Bronchial epithelial cell (primary cell): ENCODE measurements around the gene PDE6A. TPM values are rescaled to one million over a fixed set of nuclear protein-coding genes. Genes with fewer than 3 reads are reported as not detected.
A peak's percentile ranks its signal among the peaks of the same experiment; 100 is the strongest.
"Not testable (repeated sequence)": the region's sequence is repeated elsewhere in the genome, so short reads cannot be mapped to it uniquely, and the experiment has no call there.

Source experiments
- DNase-seq: peaks from one replicate; pipeline ENCODE4 v3.0.0-alpha.2; 2010; ENCODE audit warnings: low read depth
- FAIRE-seq: peaks from 2 replicates; lab custom pipeline; 2011; peaks lifted over from hg19 to GRCh38; lab: Jason Lieb, UNC
- H3K27me3 ChIP-seq: 2 replicates; pipeline ENCODE4 v1.5.1; 2011; ENCODE audit warnings: low read length; ENCODE audit not compliant: control insufficient read depth, insufficient read depth
- H3K36me3 ChIP-seq: 2 replicates; pipeline ENCODE4 v1.5.1; 2011; ENCODE audit warnings: low read length; ENCODE audit not compliant: control insufficient read depth, insufficient read depth
- H3K4me3 ChIP-seq: 2 replicates; pipeline ENCODE4 v1.5.1; 2011; ENCODE audit warnings: mild to moderate bottlenecking, low read depth, low read length, control low read depth
- total RNA-seq: library from RNA; depleted of rRNA; stranded (reverse); fragments of >200 nt; gene quantifications from 2 replicates; pipeline ENCODE4 v1.2.1, GENCODE V29; 2014
- TF ChIP-seq, protein P1 (sequence below): IDR thresholded peaks from 2 replicates; pipeline ENCODE4 v1.5.1; 2011; ENCODE audit warnings: mild to moderate bottlenecking, moderate library complexity, low read length, control low read depth, inconsistent platforms; ENCODE audit not compliant: insufficient read depth, severe bottlenecking

The PDE6A gene
- total RNA-seq, 1 donor from 2014 or later, result not detected

GRCh38 chr5:149869411-149869821, 75.2 kb downstream of the PDE6A start:
- Histone ChIP-seq H3K27me3 (no peaks in the 10 kb centered on the region), H3K4me3 (no peak overlapping the region), H3K36me3 (no peaks in the 10 kb centered on the region)
- TF ChIP-seq, protein P1, sequence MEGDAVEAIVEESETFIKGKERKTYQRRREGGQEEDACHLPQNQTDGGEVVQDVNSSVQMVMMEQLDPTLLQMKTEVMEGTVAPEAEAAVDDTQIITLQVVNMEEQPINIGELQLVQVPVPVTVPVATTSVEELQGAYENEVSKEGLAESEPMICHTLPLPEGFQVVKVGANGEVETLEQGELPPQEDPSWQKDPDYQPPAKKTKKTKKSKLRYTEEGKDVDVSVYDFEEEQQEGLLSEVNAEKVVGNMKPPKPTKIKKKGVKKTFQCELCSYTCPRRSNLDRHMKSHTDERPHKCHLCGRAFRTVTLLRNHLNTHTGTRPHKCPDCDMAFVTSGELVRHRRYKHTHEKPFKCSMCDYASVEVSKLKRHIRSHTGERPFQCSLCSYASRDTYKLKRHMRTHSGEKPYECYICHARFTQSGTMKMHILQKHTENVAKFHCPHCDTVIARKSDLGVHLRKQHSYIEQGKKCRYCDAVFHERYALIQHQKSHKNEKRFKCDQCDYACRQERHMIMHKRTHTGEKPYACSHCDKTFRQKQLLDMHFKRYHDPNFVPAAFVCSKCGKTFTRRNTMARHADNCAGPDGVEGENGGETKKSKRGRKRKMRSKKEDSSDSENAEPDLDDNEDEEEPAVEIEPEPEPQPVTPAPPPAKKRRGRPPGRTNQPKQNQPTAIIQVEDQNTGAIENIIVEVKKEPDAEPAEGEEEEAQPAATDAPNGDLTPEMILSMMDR, result no peak
- DNase-seq (no peak), FAIRE-seq (no peak)

GRCh38 chr5:149865746-149866145, 78.8 kb downstream of the PDE6A start:
- H3K27me3 ChIP-seq, result no peaks in the 10 kb centered on the region
- H3K4me3 ChIP-seq, result no peak overlapping the region
- peak; percentile 70 for DNase-seq
- no peaks in the 10 kb centered on the region for H3K36me3 ChIP-seq
- TF ChIP-seq, protein P1, result no peak
- no peak for FAIRE-seq

GRCh38 chr5:149863830-149864229, 80.8 kb downstream of the PDE6A start:
- TF ChIP-seq, protein P1, result no peak
- no peak for FAIRE-seq
- no peak overlapping the region for H3K4me3 ChIP-seq
- H3K27me3 ChIP-seq, result no peaks in the 10 kb centered on the region
- no peaks in the 10 kb centered on the region for H3K36me3 ChIP-seq
- no peak for DNase-seq

DNA sequence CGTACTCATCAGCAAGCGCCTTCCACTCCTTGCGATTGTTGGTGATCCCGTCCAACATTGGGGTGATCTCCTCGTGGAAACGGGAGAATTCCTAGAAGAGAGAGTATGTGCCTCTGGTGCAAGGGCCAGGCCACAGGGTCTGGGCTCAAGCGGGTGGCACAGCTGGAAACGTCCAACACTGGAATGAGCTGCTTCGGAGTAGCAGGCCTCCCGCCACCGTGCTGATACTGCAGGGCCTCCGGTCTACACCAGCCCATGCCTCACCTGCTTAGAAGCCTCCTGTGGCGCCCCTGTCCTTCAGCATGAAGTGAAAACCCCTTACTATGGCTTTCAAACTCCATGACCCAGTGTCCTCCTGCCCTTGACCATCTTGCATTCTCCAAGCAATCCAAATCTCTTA, 81.4 kb downstream of the PDE6A start:
- FAIRE-seq, result no peak
- TF ChIP-seq, protein P1, result no peak
- no peak for DNase-seq
- Histone ChIP-seq H3K4me3 (no peak overlapping the region), H3K27me3 (no peaks in the 10 kb centered on the region), H3K36me3 (no peaks in the 10 kb centered on the region)

- FAIRE-seq, result no peak
- peak; percentile 77 for DNase-seq
- H3K27me3 ChIP-seq, result no peaks in the 10 kb centered on the region
- H3K4me3 ChIP-seq, result no peak overlapping the region
- TF ChIP-seq, protein P1, result no peak
- H3K36me3 ChIP-seq, result no peaks in the 10 kb centered on the region
Measured at GRCh38 chr5:149860801-149861322, 83.7 kb downstream of the PDE6A start.

DNA sequence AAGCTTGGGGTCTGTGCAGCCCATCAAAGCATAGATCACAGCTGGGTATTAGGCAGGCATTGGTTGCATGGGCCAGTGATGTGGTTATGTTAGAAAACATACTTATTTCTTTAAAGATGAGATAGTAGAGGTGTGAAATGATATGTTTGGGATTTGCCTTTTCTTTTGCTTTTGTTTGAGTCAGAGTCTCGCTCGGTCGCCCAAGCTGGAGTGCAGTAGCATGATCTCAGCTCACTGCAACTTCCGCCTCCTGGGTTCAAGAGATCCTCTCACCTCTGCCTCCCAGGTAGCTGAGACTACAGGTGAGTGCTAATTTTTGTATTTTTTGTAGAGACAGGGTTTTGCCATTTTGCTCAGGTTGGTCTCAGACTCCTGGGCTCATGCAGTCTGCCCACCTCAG, 84.8 kb downstream of the PDE6A start:
- H3K4me3 ChIP-seq, result no peak overlapping the region
- TF ChIP-seq, protein P1, result no peak
- FAIRE-seq (no peak), DNase-seq (no peak)
- H3K36me3 ChIP-seq, result no peaks in the 10 kb centered on the region
- no peaks in the 10 kb centered on the region for H3K27me3 ChIP-seq

DNA sequence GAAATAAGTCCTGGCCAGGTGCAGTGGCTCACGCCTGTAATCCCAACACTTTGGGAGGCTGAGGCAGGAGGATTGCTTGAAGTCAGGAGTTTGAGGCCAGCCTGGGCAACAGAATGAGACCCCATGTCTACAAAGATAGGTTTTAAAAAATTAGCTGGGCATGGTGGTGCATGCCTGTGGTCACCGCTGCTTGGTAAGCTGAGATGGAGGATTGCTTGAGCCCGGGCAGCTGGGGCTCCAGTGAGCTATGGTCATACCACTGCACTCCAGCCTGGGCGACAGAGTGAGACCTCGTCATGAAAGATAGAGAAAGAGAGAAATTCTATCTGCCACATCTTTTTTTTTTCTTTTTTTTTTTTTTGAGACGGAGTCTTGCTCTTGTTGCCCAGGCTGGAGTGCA, 86.1 kb downstream of the PDE6A start:
- H3K36me3 ChIP-seq, H3K27me3 ChIP-seq, FAIRE-seq, DNase-seq, H3K4me3 ChIP-seq: not testable (repeated sequence)
